ENCODE data around the gene MKS1.
A peak's percentile ranks its signal among the peaks of the same experiment; 100 is the strongest.

The MKS1 gene

DNA sequence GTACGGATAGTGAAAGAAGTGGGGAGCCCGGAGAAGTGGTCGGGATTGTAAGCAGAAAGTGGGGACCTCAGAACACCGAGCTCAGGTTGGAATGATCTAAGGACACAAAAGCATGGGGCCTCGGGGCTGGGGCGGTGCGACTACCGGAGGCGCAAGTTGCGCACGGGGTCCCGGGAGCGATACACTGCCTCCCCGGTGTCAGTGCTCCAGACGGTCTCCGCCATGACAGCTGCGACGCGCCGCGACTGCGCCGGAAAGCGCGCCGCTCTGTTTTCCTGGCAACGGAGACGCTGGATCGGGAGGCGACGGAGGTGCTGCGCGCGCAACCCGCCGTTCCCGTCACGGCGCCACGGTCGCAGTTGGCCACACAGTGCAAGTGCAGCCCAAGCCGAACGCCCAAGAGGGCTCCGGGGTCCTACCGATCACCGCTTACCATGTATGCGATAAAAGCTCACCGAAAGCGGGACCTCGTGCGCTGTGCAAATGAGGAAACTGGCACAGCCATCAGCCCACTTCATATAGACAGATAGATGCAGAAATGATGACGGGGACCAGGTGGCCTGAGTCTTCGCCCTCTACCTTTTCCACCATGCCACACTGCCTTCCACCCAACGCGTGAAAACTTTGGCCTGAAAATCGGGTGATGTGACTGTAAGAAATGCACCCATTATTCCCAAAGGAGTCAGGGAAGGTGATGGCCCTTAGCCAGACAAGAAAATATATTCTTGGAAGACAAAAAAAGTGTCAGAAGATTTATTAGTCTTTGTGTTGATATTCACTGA lies at the start of gene MKS1:
Gene MKS1 (minus strand): TSS at position 249 of the 782 bp plus-strand sequence. CDS start 25 bp downstream, at position 224.
- H3K4me3 ChIP-seq (ENCODE audit: low read depth, low read length): peak within 1 kb of the TSS; percentile 66
- peak; percentile 64 for DNase-seq (ENCODE audit: low read depth)

GRCh38 chr17:58268326-58268725 lies 49.3 kb upstream of the MKS1 start:
- no peak overlapping the region for H3K4me3 ChIP-seq (ENCODE audit: low read depth, low read length)
- DNase-seq (ENCODE audit: low read depth): no peak

GRCh38 chr17:58267347-58268324 lies 48.6 kb upstream of the MKS1 start:
- DNase-seq (ENCODE audit: low read depth): no peak
- no peak overlapping the region for H3K4me3 ChIP-seq (ENCODE audit: low read depth, low read length)

- no peak overlapping the region for H3K4me3 ChIP-seq (ENCODE audit: low read depth, low read length)
- DNase-seq (ENCODE audit: low read depth): no peak
Observed at GRCh38 chr17:58265902-58266875, 47.1 kb upstream of the MKS1 start.

DNA sequence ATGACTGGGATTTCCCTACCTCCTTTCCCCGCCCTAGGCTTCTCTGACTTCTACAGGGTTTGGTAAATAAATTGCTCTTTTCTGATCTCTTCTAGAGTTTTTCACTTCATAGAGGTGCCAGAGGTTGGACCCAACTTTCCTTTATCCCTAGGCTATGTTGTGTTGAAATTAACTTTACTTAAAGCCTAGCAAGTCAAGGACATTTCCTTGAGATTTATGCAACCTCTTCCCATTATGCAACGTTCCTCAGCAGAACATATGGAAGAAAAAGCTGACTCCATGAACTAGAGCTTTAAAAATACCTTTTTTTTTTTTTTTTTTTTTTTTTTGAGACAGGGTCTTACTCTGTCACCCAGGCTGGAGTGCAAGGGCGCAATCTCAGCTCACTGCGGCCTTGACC lies 46.2 kb upstream of the MKS1 start:
- DNase-seq (ENCODE audit: low read depth): no peak
- H3K4me3 ChIP-seq (ENCODE audit: low read depth, low read length): no peak overlapping the region

DNA sequence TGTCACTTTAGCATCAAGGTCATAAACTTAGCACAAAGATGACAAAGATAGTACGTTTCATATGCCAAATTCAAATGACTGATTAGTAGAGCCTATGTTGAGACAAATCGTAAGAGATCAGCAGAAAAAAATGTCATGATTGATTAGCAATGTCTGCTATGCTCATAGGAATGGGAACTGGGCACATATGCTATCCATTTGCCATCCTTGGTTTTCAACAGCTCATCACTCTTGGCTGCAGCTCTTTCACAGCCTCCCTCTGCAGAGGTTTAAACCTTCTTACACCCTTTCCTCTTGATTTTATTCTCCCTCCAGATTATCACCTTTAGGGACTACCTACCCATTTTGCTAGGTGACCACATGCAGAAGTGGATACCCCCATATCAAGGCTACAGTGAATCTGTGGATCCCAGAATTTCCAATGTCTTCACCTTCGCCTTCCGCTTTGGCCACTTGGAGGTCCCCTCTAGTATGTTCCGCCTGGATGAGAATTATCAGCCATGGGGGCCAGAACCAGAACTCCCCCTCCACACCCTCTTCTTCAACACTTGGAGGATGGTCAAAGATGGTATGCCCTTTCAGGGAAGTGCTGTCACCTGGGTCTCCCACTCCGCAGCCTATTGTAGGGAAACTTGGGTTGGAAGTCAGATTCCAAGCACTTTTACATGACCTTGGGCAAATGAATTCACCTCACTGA lies 45.5 kb upstream of the MKS1 start:
- no peak for DNase-seq (ENCODE audit: low read depth)
- H3K4me3 ChIP-seq (ENCODE audit: low read depth, low read length): no peak overlapping the region

- H3K4me3 ChIP-seq (ENCODE audit: low read depth, low read length): no peak overlapping the region
- no peak for DNase-seq (ENCODE audit: low read depth)
Observed at GRCh38 chr17:58263773-58264172, 44.7 kb upstream of the MKS1 start.

DNA sequence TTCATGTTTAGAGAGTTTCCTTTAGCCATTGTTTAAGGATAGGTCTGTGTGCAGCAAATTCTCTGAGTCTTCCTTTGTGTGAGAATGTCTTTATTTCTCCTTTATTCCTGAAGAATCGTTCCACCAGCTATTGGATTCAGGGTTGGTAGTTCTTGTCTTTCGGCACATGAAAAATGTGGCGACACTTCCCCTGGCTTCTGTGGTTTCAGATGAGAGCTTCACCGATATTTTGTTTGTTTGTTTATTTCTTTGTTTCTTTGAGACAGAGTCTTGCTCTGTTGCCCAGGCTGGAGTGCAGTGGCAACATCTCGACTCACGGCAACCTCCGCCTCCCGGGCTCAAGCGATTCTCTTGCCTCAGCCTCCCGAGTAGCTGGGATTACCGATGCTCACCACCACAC lies 43.1 kb upstream of the MKS1 start:
- no peak for DNase-seq (ENCODE audit: low read depth)

DNA sequence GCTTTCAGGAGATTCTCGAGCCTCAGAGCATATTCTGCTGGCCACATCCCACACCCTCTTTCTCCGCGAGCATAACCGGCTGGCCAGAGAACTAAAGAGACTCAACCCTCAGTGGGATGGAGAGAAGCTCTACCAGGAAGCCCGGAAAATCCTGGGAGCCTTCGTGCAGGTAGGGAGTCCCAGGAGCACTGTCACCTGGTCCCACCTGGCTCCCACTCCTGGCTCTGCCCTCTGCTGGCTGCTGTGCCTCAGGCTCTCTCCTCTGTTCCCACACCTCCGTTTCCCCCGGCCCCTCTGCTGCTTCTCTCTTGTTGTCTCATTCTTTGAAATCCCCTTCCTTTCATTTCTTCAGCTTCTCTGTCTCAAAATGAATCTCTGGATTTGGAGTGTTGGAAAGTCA lies 35.7 kb upstream of the MKS1 start:
- no peak for DNase-seq (ENCODE audit: low read depth)
- no peak overlapping the region for H3K4me3 ChIP-seq (ENCODE audit: low read depth, low read length)

More for the DNA sequence above, 43.1 kb upstream of the MKS1 start:
- no peak overlapping the region for H3K4me3 ChIP-seq (ENCODE audit: low read depth, low read length)

GRCh38 chr17:58253082-58253481 lies 34.0 kb upstream of the MKS1 start:
- no peak overlapping the region for H3K4me3 ChIP-seq (ENCODE audit: low read depth, low read length)
- DNase-seq (ENCODE audit: low read depth): no peak

DNA sequence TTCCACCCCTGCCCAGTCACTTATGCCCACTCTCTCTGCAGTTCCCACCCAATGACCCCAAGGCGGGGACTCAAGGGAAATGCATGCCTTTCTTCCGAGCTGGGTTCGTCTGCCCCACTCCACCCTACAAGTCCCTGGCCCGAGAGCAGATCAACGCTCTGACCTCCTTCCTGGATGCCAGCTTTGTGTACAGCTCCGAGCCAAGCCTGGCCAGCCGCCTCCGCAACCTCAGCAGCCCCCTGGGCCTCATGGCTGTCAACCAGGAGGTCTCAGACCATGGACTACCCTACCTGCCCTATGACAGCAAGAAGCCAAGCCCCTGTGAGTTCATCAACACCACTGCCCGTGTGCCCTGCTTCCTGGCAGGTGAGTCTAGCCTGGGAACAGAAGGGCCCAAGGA lies 33.1 kb upstream of the MKS1 start:
- DNase-seq (ENCODE audit: low read depth): no peak
- H3K4me3 ChIP-seq (ENCODE audit: low read depth, low read length): no peak overlapping the region

GRCh38 chr17:58250344-58251011 lies 31.4 kb upstream of the MKS1 start:
- no peak for DNase-seq (ENCODE audit: low read depth)
- H3K4me3 ChIP-seq (ENCODE audit: low read depth, low read length): no peak overlapping the region

GRCh38 chr17:58249270-58250133 lies 30.4 kb upstream of the MKS1 start:
- no peak for DNase-seq (ENCODE audit: low read depth)
- H3K4me3 ChIP-seq (ENCODE audit: low read depth, low read length): peak overlapping the region; percentile 54

DNA sequence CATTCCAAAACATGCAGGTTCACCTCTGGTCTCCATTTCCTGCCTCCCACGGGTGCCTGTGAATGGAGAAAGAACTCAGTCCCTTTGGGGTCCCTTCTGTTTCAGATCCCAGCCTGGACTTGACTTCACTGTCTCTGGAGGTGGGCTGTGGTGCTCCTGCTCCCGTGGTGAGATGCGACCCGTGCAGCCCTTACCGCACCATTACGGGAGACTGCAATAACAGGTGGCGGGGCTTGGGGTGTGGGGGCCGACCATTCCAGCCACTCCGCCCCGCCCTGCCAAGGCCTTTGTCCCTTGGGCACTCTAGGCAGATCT lies 29.9 kb upstream of the MKS1 start:
- peak overlapping the region; percentile 54 for H3K4me3 ChIP-seq (ENCODE audit: low read depth, low read length)
- DNase-seq (ENCODE audit: low read depth): no peak

- no peak for DNase-seq (ENCODE audit: low read depth)
- no peak overlapping the region for H3K4me3 ChIP-seq (ENCODE audit: low read depth, low read length)
Observed at GRCh38 chr17:58247511-58248363, 28.7 kb upstream of the MKS1 start.

GRCh38 chr17:58246781-58247180 lies 27.7 kb upstream of the MKS1 start:
- no peak for DNase-seq (ENCODE audit: low read depth)
- no peak overlapping the region for H3K4me3 ChIP-seq (ENCODE audit: low read depth, low read length)

Measured in skeletal muscle cell (primary cell).